ENCODE measurements around the gene NFATC4.

DNA sequence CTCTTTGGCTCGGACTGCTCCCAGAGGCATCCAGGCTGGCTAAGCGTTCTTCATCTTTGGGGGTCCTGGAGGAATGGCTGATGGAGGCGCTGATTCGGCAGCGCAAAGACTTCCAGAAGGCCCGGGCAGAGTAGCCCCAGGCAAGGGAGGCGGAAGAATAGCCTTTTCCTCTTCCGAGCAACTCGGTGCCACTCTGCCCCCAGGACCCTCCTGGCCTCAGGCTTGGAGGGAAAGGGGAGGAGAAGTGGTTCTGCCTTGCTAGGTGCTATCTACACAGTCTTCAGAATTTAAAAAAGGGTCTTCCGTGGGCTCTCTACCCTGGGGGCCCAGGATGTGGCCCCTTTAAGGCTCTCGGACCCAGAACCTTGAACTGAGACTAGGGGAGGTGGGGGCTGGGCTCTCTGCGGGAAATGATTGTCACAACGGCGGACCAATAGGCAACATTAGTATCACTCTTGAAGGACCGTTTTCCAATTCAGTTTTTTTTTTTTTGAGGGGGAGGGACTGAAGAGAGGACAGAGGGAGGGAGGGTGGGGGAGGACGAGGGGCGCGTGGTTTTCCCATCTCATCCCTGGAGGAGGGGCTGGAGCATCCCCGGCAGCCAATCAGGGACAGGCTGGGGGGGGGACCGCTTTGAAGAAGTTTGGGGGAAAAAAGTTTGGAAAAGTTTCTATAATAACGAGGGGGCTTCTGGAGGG is at the start of gene NFATC4:
- TF ChIP-seq, protein P1, sequence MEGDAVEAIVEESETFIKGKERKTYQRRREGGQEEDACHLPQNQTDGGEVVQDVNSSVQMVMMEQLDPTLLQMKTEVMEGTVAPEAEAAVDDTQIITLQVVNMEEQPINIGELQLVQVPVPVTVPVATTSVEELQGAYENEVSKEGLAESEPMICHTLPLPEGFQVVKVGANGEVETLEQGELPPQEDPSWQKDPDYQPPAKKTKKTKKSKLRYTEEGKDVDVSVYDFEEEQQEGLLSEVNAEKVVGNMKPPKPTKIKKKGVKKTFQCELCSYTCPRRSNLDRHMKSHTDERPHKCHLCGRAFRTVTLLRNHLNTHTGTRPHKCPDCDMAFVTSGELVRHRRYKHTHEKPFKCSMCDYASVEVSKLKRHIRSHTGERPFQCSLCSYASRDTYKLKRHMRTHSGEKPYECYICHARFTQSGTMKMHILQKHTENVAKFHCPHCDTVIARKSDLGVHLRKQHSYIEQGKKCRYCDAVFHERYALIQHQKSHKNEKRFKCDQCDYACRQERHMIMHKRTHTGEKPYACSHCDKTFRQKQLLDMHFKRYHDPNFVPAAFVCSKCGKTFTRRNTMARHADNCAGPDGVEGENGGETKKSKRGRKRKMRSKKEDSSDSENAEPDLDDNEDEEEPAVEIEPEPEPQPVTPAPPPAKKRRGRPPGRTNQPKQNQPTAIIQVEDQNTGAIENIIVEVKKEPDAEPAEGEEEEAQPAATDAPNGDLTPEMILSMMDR (IDR thresholded peaks at IDR 0.05) = no peak
- no peak for TF ChIP-seq EP300 (IDR thresholded peaks at IDR 0.05)
